ENCODE data around the gene RPS17.

DNA sequence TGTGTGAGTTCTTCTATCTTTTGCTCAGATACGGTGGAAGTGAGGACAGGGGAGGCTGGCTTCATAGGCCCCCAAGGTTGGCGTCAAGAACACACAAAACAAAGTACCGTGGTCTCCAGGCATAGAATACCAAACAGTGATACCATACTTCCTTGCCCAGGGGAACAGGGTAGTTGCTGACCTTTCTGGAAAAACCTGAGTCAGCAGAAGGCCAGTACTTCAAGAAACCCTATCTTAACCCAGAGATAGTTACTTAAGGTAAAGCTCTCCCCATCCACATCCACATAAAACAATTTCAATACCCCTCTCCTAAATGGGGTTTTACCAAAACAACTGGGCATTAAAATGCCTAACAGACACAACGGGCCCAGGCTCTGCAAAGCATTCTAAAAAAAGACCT, 29.6 kb upstream of the RPS17 start:
- TF ChIP-seq, protein P1, sequence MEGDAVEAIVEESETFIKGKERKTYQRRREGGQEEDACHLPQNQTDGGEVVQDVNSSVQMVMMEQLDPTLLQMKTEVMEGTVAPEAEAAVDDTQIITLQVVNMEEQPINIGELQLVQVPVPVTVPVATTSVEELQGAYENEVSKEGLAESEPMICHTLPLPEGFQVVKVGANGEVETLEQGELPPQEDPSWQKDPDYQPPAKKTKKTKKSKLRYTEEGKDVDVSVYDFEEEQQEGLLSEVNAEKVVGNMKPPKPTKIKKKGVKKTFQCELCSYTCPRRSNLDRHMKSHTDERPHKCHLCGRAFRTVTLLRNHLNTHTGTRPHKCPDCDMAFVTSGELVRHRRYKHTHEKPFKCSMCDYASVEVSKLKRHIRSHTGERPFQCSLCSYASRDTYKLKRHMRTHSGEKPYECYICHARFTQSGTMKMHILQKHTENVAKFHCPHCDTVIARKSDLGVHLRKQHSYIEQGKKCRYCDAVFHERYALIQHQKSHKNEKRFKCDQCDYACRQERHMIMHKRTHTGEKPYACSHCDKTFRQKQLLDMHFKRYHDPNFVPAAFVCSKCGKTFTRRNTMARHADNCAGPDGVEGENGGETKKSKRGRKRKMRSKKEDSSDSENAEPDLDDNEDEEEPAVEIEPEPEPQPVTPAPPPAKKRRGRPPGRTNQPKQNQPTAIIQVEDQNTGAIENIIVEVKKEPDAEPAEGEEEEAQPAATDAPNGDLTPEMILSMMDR (IDR thresholded peaks at IDR 0.05; ENCODE audit: low read length): no peak
- TF ChIP-seq EZH2 (optimal IDR thresholded peaks at IDR 0.05; ENCODE audit: low read depth, low read length) (no peak), EZH2phosphoT487 (IDR thresholded peaks at IDR 0.05; ENCODE audit: low read length) (no peak)

All from MM.1S (cell line).